Measurements from ENCODE around the gene HAUS7. TPM values are rescaled to one million over a fixed set of nuclear protein-coding genes. Genes with fewer than 3 reads are reported as not detected.

Gene HAUS7
- 81.5 TPM for polyA plus RNA-seq (2012; ENCODE audit: insufficient read depth, insufficient read length, low read depth)

- H3K27me3 ChIP-seq: no peaks in the 10 kb centered on the region
- DNase-seq: peak; percentile 90
- peak; percentile 69 for TF ChIP-seq CTCF (IDR thresholded peaks at IDR 0.05; ENCODE audit: low read depth, low read length)
Observed at GRCh38 chrX:153470411-153471363, at the start of gene HAUS7. TSS of gene HAUS7 (minus strand) at chrX:153470576. CDS start at chrX:153470557, 19 bp downstream.

GRCh38 chrX:153519569-153520286, 49.4 kb upstream of the HAUS7 start:
- H3K4me3 ChIP-seq (ENCODE audit: low read depth, low read length): no peak overlapping the region
- TF ChIP-seq CTCF (IDR thresholded peaks at IDR 0.05; ENCODE audit: low read depth, low read length): no peak
- peaks cover 16% of the 10 kb centered on the region for H3K4me1 ChIP-seq
- H3K36me3 ChIP-seq: no peaks in the 10 kb centered on the region
- DNase-seq: no peak
- peaks cover 15% of the 10 kb centered on the region for H3K27me3 ChIP-seq
- H3K9me3 ChIP-seq: no peaks in the 10 kb centered on the region

More at GRCh38 chrX:153470411-153471363, at the start of gene HAUS7:
- Histone ChIP-seq H3K36me3 (no peaks in the 10 kb centered on the region), H3K4me3 (ENCODE audit: low read depth, low read length) (peak within 1 kb of the TSS; percentile 59), H3K4me1 (peaks cover 5% of the 10 kb centered on the region), H3K9me3 (no peaks in the 10 kb centered on the region)

GRCh38 chrX:153517946-153518834, 47.8 kb upstream of the HAUS7 start:
- peaks cover 12% of the 10 kb centered on the region for H3K4me1 ChIP-seq
- no peak for DNase-seq
- peak overlapping the region; percentile 26; the same call in 1 of the 2 replicates for H3K4me3 ChIP-seq (ENCODE audit: low read depth, low read length)
- no peaks in the 10 kb centered on the region for H3K9me3 ChIP-seq
- peaks cover 15% of the 10 kb centered on the region for H3K27me3 ChIP-seq
- H3K36me3 ChIP-seq: no peaks in the 10 kb centered on the region
- no peak for TF ChIP-seq CTCF (IDR thresholded peaks at IDR 0.05; ENCODE audit: low read depth, low read length)

- peak; percentile 43 for DNase-seq
- peaks cover 15% of the 10 kb centered on the region for H3K27me3 ChIP-seq
- H3K9me3 ChIP-seq: no peaks in the 10 kb centered on the region
- TF ChIP-seq CTCF (IDR thresholded peaks at IDR 0.05; ENCODE audit: low read depth, low read length): no peak
- peak within 1 kb of the TSS; percentile 26; the same call in 1 of the 2 replicates for H3K4me3 ChIP-seq (ENCODE audit: low read depth, low read length)
- H3K4me1 ChIP-seq: peaks cover 12% of the 10 kb centered on the region
- H3K36me3 ChIP-seq: no peaks in the 10 kb centered on the region
Observed at GRCh38 chrX:153517423-153517822, 47.0 kb upstream of the HAUS7 start, which contains the start of gene ATP2B3. TSS of gene ATP2B3 (plus strand) at chrX:153517642. CDS start at chrX:153536248, 18,606 bp downstream.

- peaks cover 15% of the 10 kb centered on the region for H3K27me3 ChIP-seq
- TF ChIP-seq CTCF (IDR thresholded peaks at IDR 0.05; ENCODE audit: low read depth, low read length): no peak
- H3K4me3 ChIP-seq (ENCODE audit: low read depth, low read length): no peak overlapping the region
- H3K36me3 ChIP-seq: no peaks in the 10 kb centered on the region
- no peaks in the 10 kb centered on the region for H3K9me3 ChIP-seq
- no peak for DNase-seq
- H3K4me1 ChIP-seq: peaks cover 6% of the 10 kb centered on the region
Observed at GRCh38 chrX:153516073-153516472, 45.7 kb upstream of the HAUS7 start.
